A673 (cell line): ENCODE data around the gene POLG2. TPM values are rescaled to one million over a fixed set of nuclear protein-coding genes. Genes with fewer than 3 reads are reported as not detected.

Experiments used
- BruUV-seq: library from RNA; stranded (reverse); fragments of 400-500 nt; replicated peaks from 2 replicates; lab custom pipeline; 2021; lab: Mats Ljungman, UMichigan
- CTCF ChIA-PET: fragments of 300-600 bp; sonication (Branson Sonifier 250); formaldehyde crosslinking; loops from one replicate; lab custom pipeline; 2022; ENCODE audit warnings: antibody characterized with exemption; lab: Charles Lee
- POLR2A ChIA-PET: fragments of 300-600 bp; sonication (Branson Sonifier 250); formaldehyde crosslinking; loops from one replicate; lab custom pipeline; 2022; ENCODE audit warnings: antibody characterized with exemption; ENCODE audit not compliant: low non-redundant PET; lab: Charles Lee
- DNase-seq: peaks from one replicate; pipeline ENCODE4 v3.0.0-alpha.2; 2015; ENCODE audit warnings: low spot score
- H3K27ac ChIP-seq: fragments of 200-600 bp; sonication (generic); 2 replicates; pipeline ENCODE4 v1.5.1; 2016; ENCODE audit warnings: mixed run types, low read depth, mild to moderate bottlenecking, mixed read lengths, antibody characterized with exemption, low read length; ENCODE audit not compliant: poor library complexity, severe bottlenecking
- H3K27me3 ChIP-seq: fragments of 200-600 bp; sonication (generic); replicated peaks from 2 replicates; pipeline ENCODE4 v1.6.1; 2017; ENCODE audit warnings: mixed run types, low read depth, mild to moderate bottlenecking, mixed read lengths, antibody characterized with exemption, low read length; ENCODE audit not compliant: insufficient read depth, poor library complexity
- H3K36me3 ChIP-seq: fragments of 200-600 bp; sonication (generic); 2 replicates; pipeline ENCODE4 v1.6.1; 2016; ENCODE audit warnings: mixed run types, mild to moderate bottlenecking, mixed read lengths, antibody characterized with exemption, low read length; ENCODE audit not compliant: insufficient read depth, poor library complexity, severe bottlenecking
- H3K4me1 ChIP-seq: fragments of 200-600 bp; sonication (generic); 2 replicates; pipeline ENCODE4 v1.6.1; 2017; ENCODE audit warnings: mixed run types, mild to moderate bottlenecking, mixed read lengths, antibody characterized with exemption, low read length; ENCODE audit not compliant: insufficient read depth, poor library complexity, severe bottlenecking
- H3K4me3 ChIP-seq: fragments of 200-600 bp; sonication (generic); 2 replicates; pipeline ENCODE4 v1.5.1; 2016; ENCODE audit warnings: low read depth, mixed run types, mild to moderate bottlenecking, mixed read lengths, low read length; ENCODE audit not compliant: poor library complexity, severe bottlenecking
- H3K9me3 ChIP-seq: fragments of 200-600 bp; sonication (generic); 2 replicates; pipeline ENCODE4 v1.6.1; 2016; ENCODE audit warnings: mixed run types, low read depth, mild to moderate bottlenecking, mixed read lengths, antibody characterized with exemption, low read length; ENCODE audit not compliant: poor library complexity, severe bottlenecking
- EZH2 ChIP-seq: fragments of 200-600 bp; sonication (generic); IDR thresholded peaks from 2 replicates; pipeline ENCODE4 v1.6.1; 2017; ENCODE audit warnings: borderline replicate concordance, low read depth, mild to moderate bottlenecking, mixed read lengths, antibody characterized with exemption, low read length; ENCODE audit not compliant: poor library complexity, severe bottlenecking
- intact Hi-C: fragments of 100-400 bp; cut with micrococcal nuclease; formaldehyde crosslinking; loops from one replicate; pipeline ENCODE4 v1.10.0; 2022; ENCODE audit not compliant: unreplicated experiment
- total RNA-seq: library from RNA; stranded (reverse); gene quantifications from 2 replicates; pipeline ENCODE4 v1.2.3, GENCODE V29; 2021
- TF ChIP-seq, protein P1 (sequence below): fragments of 300-800, 200-600 bp; sonication (generic); conservative IDR thresholded peaks from 2 replicates; pipeline ENCODE4 v1.5.1; 2017; ENCODE audit warnings: low read depth, mild to moderate bottlenecking, antibody characterized with exemption, low read length, moderate library complexity, mixed read lengths

The POLG2 gene
- total RNA-seq, 1 experiment from 2014 or later: 25.6 TPM

DNA sequence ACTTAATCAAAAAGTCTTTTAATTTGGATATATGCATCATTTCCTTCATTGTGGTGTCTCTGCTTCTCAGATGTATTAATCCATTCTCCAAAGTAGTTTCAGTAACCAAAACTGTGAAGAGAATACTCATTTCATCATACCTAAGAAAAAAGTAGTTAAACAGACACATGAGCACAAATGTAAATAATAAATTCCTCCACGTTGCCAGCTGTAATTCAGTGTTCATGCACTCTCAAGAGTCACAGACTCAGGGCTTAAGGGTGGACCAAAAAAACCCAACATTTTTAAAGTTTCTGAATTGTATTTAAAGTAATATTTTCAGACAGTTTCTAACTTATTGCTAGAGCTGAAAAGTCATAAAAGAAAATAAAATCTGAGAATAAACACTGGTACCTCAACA lies 19.0 kb downstream of the POLG2 start:
- no peak overlapping the region for H3K4me3 ChIP-seq
- H3K27me3 ChIP-seq: no peaks in the 10 kb centered on the region
- TF ChIP-seq, protein P1, sequence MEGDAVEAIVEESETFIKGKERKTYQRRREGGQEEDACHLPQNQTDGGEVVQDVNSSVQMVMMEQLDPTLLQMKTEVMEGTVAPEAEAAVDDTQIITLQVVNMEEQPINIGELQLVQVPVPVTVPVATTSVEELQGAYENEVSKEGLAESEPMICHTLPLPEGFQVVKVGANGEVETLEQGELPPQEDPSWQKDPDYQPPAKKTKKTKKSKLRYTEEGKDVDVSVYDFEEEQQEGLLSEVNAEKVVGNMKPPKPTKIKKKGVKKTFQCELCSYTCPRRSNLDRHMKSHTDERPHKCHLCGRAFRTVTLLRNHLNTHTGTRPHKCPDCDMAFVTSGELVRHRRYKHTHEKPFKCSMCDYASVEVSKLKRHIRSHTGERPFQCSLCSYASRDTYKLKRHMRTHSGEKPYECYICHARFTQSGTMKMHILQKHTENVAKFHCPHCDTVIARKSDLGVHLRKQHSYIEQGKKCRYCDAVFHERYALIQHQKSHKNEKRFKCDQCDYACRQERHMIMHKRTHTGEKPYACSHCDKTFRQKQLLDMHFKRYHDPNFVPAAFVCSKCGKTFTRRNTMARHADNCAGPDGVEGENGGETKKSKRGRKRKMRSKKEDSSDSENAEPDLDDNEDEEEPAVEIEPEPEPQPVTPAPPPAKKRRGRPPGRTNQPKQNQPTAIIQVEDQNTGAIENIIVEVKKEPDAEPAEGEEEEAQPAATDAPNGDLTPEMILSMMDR: no peak
- no peak for TF ChIP-seq EZH2
- DNase-seq: no peak
- H3K27ac ChIP-seq: no peak overlapping the region
- intact Hi-C loops: no loop called here
- no peaks in the 10 kb centered on the region for H3K9me3 ChIP-seq
- BruUV-seq: no TSS peak
- no peaks in the 10 kb centered on the region for H3K4me1 ChIP-seq
- POLR2A ChIA-PET: no interaction called here
- peaks cover 5% of the 10 kb centered on the region for H3K36me3 ChIP-seq
- CTCF ChIA-PET: no interaction called here

DNA sequence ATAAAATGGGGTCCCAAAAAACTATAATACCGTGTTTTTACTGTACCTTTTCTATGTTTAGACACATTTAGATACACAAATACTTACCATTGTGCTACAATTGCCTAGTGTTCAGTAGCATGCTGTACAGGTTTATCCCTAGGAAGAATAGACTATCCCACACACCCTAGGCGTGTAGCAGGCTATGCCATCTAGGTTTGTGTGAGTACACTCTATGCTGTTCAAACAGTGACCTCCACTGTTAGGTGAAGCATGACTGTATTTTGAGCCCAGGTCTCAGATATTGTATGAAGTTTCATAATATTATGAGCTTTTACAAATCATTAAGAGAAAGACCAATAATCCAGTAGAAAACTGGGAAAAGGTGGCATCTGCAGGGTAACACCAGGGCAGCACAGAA lies 24.3 kb downstream of the POLG2 start:
- Histone ChIP-seq H3K4me3 (no peak overlapping the region), H3K27me3 (no peaks in the 10 kb centered on the region), H3K4me1 (no peaks in the 10 kb centered on the region), H3K36me3 (no peaks in the 10 kb centered on the region), H3K9me3 (no peaks in the 10 kb centered on the region), H3K27ac (no peak overlapping the region)
- intact Hi-C loops: no loop called here
- ChIA-PET POLR2A (no interaction called here), CTCF (interaction anchor here (0.5 to 0.6 kb wide), 2 partner anchors 10 to 51 kb away, joined by 3 to 4 read pairs; no protein-coding TSS in a partner anchor)
- no peak for TF ChIP-seq EZH2
- TF ChIP-seq, protein P1: no peak
- DNase-seq: no peak
- no TSS peak for BruUV-seq

DNA sequence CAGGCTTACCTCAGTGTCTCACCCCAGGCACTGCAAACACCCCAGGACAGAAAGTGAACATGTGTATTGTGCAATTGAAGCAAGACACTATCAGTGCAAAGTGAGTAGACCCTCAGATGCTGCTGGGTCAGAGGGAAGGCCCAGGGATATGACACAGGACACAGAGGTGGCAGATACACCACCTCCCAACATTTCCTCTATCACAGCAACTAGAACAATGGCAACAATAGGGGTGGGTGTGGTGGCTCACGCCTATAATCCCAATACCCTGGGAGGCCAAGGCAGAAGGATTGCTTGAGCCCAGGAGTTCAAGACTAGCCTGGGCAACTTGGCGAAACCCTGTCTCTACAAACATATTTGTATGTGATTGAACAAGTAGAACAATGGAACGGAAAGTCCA lies 25.4 kb downstream of the POLG2 start:
- no peaks in the 10 kb centered on the region for H3K9me3 ChIP-seq
- CTCF ChIA-PET: no interaction called here
- no TSS peak for BruUV-seq
- intact Hi-C loops: no loop called here
- DNase-seq: no peak
- H3K27ac ChIP-seq: no peak overlapping the region
- TF ChIP-seq, protein P1: no peak
- no peak for TF ChIP-seq EZH2
- POLR2A ChIA-PET: no interaction called here
- no peaks in the 10 kb centered on the region for H3K4me1 ChIP-seq
- no peak overlapping the region for H3K4me3 ChIP-seq
- H3K36me3 ChIP-seq: no peaks in the 10 kb centered on the region
- no peaks in the 10 kb centered on the region for H3K27me3 ChIP-seq
